Smooth muscle cell (in vitro differentiated cells): Measurements from ENCODE around the gene MDK. TPM values are rescaled to one million over a fixed set of nuclear protein-coding genes. Genes with fewer than 3 reads are reported as not detected.
A peak's percentile ranks its signal among the peaks of the same experiment; 100 is the strongest.

Source experiments
- DNase-seq: peaks from one replicate; lab custom pipeline; 2025; ENCODE audit not compliant: unreplicated experiment; lab: John Stamatoyannopoulos, UW
- H2AFZ ChIP-seq: fragments of 200-600 bp; sonication (generic); 2 replicates; pipeline ENCODE4 v1.6.0; 2016; ENCODE audit warnings: antibody characterized with exemption, low read depth, mild to moderate bottlenecking
- H3F3A ChIP-seq: fragments of 200-600 bp; sonication (generic); 2 replicates; pipeline ENCODE4 v1.6.0; 2017; ENCODE audit warnings: antibody characterized with exemption, low read depth
- H3K27ac ChIP-seq: fragments of 200-600 bp; sonication (generic); 2 replicates; pipeline ENCODE4 v1.5.1; 2016; ENCODE audit warnings: low read depth, mild to moderate bottlenecking
- H3K27me3 ChIP-seq: fragments of 200-600 bp; sonication (generic); 2 replicates; pipeline ENCODE4 v1.6.1; 2016; ENCODE audit warnings: low read depth, mild to moderate bottlenecking
- H3K36me3 ChIP-seq: fragments of 200-600 bp; sonication (generic); 2 replicates; pipeline ENCODE4 v1.5.1; 2016; ENCODE audit warnings: low read depth
- H3K4me1 ChIP-seq: fragments of 200-600 bp; sonication (generic); 2 replicates; pipeline ENCODE4 v1.5.1; 2016; ENCODE audit warnings: low read depth
- H3K4me2 ChIP-seq: fragments of 200-600 bp; sonication (generic); 2 replicates; pipeline ENCODE4 v1.6.0; 2016; ENCODE audit warnings: mild to moderate bottlenecking
- H3K4me3 ChIP-seq: fragments of 200-600 bp; sonication (generic); 2 replicates; pipeline ENCODE4 v1.5.1; 2016; ENCODE audit warnings: mild to moderate bottlenecking
- H3K79me2 ChIP-seq: fragments of 200-600 bp; sonication (generic); 2 replicates; pipeline ENCODE4 v1.6.0; 2016; ENCODE audit warnings: low read depth, mild to moderate bottlenecking
- H3K9ac ChIP-seq: fragments of 200-600 bp; sonication (generic); 2 replicates; pipeline ENCODE4 v1.6.0; 2016; ENCODE audit warnings: low read depth
- H3K9me3 ChIP-seq: fragments of 200-600 bp; sonication (generic); replicated peaks from 2 replicates; pipeline ENCODE4 v1.5.1; 2016; ENCODE audit warnings: low read depth
- H4K20me1 ChIP-seq: fragments of 200-600 bp; sonication (generic); 2 replicates; pipeline ENCODE4 v1.6.0; 2016; ENCODE audit warnings: low read depth
- WGBS: methylation state at CpG from one replicate; pipeline ENCODE4 v1.1.7; 2016; ENCODE audit warnings: low lambda C conversion rate; 5-methylcytosine and 5-hydroxymethylcytosine counted together
- polyA plus RNA-seq: library from polyadenylated mRNA; unstranded; fragments of >200 nt; fragmentation: Nextera tagmentation; extraction: Ambion mirVana; gene quantifications from 2 replicates; pipeline ENCODE4 v1.2.1, GENCODE V29; 2016
- total RNA-seq: library from RNA; depleted of rRNA; stranded (reverse); fragments of >200 nt; gene quantifications from 2 replicates; pipeline ENCODE4 v1.2.3, GENCODE V29; 2014
- TF ChIP-seq, protein P1 (sequence below): fragments of 200-600 bp; sonication (generic); IDR thresholded peaks from 2 replicates; pipeline ENCODE4 v1.5.1; 2017; ENCODE audit warnings: borderline replicate concordance, mild to moderate bottlenecking, antibody characterized with exemption; ENCODE audit not compliant: insufficient read depth, poor library complexity, severe bottlenecking

Gene MDK
- total and polyA plus RNA-seq, 2 experiments from 2014 or later = 490 to 667 TPM

DNA sequence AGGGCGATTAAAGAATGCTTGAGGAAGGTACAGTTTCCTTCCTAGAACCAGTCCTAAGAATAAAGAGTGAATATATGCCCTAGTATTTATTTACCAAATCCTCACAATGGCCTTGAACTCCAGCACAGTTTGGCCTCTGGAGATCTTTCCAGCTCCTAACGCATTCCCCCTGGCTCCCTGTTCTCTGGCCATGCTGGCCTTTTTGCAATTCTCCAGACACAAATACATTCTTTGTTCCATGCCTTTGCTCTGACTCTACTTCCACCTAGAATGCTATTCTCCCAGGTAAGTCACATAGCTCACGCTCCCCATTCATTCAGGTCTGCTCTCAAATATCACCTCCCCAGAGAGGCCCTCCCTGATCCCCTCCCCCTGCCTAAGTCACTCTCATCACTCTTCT is 37.9 kb upstream of the MDK start:
- Histone ChIP-seq H3K79me2 (peaks cover 10% of the 10 kb centered on the region), H3K27ac (peak overlapping the region; percentile 44), H4K20me1 (peaks cover 5% of the 10 kb centered on the region), H3K27me3 (no peaks in the 10 kb centered on the region), H3F3A (peaks cover 3% of the 10 kb centered on the region), H2AFZ (no peak overlapping the region), H3K4me3 (no peak overlapping the region), H3K36me3 (no peaks in the 10 kb centered on the region), H3K4me2 (no peak overlapping the region), H3K4me1 (peaks cover 17% of the 10 kb centered on the region), H3K9me3 (no peaks in the 10 kb centered on the region), H3K9ac (no peak overlapping the region)
- TF ChIP-seq, protein P1, sequence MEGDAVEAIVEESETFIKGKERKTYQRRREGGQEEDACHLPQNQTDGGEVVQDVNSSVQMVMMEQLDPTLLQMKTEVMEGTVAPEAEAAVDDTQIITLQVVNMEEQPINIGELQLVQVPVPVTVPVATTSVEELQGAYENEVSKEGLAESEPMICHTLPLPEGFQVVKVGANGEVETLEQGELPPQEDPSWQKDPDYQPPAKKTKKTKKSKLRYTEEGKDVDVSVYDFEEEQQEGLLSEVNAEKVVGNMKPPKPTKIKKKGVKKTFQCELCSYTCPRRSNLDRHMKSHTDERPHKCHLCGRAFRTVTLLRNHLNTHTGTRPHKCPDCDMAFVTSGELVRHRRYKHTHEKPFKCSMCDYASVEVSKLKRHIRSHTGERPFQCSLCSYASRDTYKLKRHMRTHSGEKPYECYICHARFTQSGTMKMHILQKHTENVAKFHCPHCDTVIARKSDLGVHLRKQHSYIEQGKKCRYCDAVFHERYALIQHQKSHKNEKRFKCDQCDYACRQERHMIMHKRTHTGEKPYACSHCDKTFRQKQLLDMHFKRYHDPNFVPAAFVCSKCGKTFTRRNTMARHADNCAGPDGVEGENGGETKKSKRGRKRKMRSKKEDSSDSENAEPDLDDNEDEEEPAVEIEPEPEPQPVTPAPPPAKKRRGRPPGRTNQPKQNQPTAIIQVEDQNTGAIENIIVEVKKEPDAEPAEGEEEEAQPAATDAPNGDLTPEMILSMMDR = no peak
- 74% methylated on average over 3 of the region's 3 CpGs for WGBS
- DNase-seq = no peak

DNA sequence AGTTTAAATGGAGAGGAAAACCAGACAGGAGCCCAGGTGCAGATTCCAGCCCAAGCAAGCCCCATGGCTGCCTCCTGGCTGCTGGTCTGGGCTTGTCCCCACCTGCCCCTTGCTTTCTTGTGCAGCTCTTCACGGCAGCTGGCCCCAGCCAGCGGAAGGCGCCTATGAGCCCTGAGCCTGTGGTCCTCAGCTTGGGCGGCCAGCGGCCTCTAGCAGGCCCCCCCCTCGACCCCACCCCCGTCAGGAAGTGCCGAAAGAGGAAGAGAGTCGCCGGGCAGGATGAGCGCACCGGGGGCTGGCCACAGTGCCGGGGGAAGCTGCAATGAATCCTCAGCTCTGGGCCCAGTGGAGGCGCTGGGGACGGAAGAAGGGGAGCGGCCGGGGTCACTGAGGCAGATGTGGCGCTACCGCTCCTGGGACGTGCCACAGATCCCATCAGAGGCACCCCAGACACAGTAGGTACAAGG is 36.3 kb upstream of the MDK start:
- Histone ChIP-seq H3K4me2 (peak overlapping the region; percentile 29), H3K79me2 (peaks cover 27% of the 10 kb centered on the region), H3F3A (peaks cover 3% of the 10 kb centered on the region), H4K20me1 (peaks cover 21% of the 10 kb centered on the region), H3K9me3 (no peaks in the 10 kb centered on the region), H3K9ac (no peak overlapping the region), H3K27ac (no peak overlapping the region), H3K4me1 (peaks cover 9% of the 10 kb centered on the region), H2AFZ (no peak overlapping the region), H3K4me3 (peak overlapping the region; percentile 16), H3K27me3 (no peaks in the 10 kb centered on the region), H3K36me3 (no peaks in the 10 kb centered on the region)
- TF ChIP-seq, protein P1 = no peak
- no peak for DNase-seq
- 52% methylated on average over 19 of the region's 20 CpGs for WGBS

DNA sequence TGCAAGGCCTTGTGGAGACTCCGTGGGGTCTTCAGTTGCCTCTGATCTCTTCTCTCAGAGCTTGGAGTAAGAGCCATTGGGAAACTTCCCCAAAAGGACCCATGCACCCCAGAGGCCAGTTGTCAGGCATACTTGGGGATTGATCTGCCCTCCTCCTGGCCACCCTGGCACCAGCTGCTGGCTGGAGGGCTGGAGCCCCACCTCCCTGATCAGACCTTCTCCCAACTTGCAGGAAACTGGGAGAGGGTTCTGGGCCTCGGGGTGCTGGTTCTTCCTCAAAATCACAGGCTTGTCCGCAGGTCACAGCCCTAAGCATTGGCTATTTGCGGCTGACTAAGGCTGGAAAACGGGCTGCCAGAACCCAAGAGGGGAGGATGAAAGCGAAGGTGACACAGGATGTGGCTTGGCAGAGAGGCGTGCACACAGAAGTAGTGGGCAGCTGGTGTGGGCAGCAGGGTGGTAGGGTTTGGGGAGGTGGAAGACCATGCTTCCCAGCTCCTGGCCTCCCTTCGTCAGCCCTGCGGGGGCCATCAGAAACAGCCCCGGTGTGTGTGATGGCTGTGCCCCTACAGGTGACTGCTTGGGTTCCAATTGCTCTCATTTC is 35.5 kb upstream of the MDK start:
- no peak overlapping the region for H3K9ac ChIP-seq
- no peak for DNase-seq
- peaks cover 3% of the 10 kb centered on the region for H3F3A ChIP-seq
- no peaks in the 10 kb centered on the region for H3K27me3 ChIP-seq
- peak overlapping the region; percentile 79 for H3K4me2 ChIP-seq
- 89% methylated on average over 10 of the region's 10 CpGs for WGBS
- H3K4me1 ChIP-seq = peaks cover 9% of the 10 kb centered on the region
- H3K4me3 ChIP-seq = no peak overlapping the region
- H3K9me3 ChIP-seq = no peaks in the 10 kb centered on the region
- peaks cover 25% of the 10 kb centered on the region for H4K20me1 ChIP-seq
- H3K36me3 ChIP-seq = no peaks in the 10 kb centered on the region
- no peak overlapping the region for H3K27ac ChIP-seq
- H2AFZ ChIP-seq = no peak overlapping the region
- TF ChIP-seq, protein P1 = no peak
- peaks cover 29% of the 10 kb centered on the region for H3K79me2 ChIP-seq

DNA sequence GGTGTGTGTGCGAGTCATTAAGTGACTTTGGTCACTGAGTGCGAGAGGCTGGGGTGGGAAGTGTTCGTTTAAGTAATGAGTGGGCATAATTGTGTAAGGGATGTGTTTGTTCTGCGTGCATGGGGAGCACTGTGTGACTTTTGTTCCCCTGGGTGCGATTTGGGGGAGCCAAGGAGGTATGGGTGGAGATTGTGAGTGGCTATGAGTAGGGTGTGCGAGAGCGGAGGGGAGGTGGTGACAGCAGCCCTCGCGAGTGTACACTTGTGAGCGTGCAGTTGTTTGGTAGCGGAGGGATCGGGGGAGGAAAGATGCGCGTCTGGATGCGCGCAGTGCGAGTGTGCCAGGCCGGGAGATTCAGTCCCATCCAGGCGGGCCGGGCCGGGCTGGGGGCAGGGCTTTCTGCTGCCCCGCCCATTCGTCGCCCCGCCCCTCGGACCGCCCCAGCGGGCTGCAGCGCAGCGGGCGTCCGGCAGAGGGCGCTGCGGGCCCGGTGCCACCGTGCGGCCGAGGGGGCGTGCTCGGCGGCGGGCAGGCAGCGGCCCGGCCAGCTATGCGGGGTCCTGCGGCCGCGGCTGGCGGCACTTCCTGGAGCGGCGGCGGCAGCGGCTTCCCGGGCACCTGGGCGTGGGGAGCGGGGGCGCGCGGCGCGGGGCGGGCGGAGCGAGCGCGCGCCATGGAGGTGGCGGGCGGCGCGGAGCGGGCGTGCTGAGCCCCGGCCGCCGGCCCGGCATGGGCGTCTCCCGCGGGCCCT is 34.4 kb upstream of the MDK start, which contains the start of gene DGKZ:
Gene DGKZ, plus strand, starts transcription at position 578 of the 751 bp plus-strand sequence. CDS start 197 bp downstream, outside the sequence.
- no peaks in the 10 kb centered on the region for H3K9me3 ChIP-seq
- WGBS = 11% methylated on average over 44 of the region's 80 CpGs
- DNase-seq = peak; percentile 64
- H3K79me2 ChIP-seq = peaks cover 39% of the 10 kb centered on the region
- peak within 1 kb of the TSS; percentile 86 for H3K4me3 ChIP-seq
- no peaks in the 10 kb centered on the region for H3K27me3 ChIP-seq
- peaks cover 9% of the 10 kb centered on the region for H3K4me1 ChIP-seq
- H2AFZ ChIP-seq = no peak within 1 kb of the TSS
- H3F3A ChIP-seq = peaks cover 2% of the 10 kb centered on the region
- no peak within 1 kb of the TSS for H3K27ac ChIP-seq
- no peaks in the 10 kb centered on the region for H3K36me3 ChIP-seq
- H3K4me2 ChIP-seq = peak within 1 kb of the TSS; percentile 96
- TF ChIP-seq, protein P1 = peak; percentile 65
- H3K9ac ChIP-seq = peak within 1 kb of the TSS; percentile 71
- H4K20me1 ChIP-seq = peaks cover 36% of the 10 kb centered on the region
